ENCODE measurements around the gene BZW1. TPM values are rescaled to one million over a fixed set of nuclear protein-coding genes. Genes with fewer than 3 reads are reported as not detected.

BZW1 gene
- total and polyA plus RNA-seq, 4 donors: 63.0 to 189 (median 161) TPM

DNA sequence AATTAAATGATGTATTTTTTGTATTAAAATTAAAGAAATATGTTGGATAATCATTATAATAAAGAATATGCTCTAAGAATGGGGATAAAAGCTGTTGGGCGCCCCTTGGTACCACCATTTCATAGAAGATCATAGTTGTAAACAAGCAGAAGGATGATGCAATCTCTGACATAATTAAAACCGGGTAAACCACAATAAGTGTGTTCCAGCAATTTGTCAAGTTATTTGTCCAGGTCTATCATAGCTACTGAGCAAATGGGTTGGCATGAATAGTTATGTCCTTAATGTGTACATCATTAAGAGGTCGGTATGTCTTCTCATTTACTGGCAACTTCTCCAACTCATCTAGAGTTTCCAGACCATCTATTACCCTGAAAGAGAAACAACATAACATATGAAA lies 59.4 kb downstream of the BZW1 start (continued):
- TF ChIP-seq, protein P1, sequence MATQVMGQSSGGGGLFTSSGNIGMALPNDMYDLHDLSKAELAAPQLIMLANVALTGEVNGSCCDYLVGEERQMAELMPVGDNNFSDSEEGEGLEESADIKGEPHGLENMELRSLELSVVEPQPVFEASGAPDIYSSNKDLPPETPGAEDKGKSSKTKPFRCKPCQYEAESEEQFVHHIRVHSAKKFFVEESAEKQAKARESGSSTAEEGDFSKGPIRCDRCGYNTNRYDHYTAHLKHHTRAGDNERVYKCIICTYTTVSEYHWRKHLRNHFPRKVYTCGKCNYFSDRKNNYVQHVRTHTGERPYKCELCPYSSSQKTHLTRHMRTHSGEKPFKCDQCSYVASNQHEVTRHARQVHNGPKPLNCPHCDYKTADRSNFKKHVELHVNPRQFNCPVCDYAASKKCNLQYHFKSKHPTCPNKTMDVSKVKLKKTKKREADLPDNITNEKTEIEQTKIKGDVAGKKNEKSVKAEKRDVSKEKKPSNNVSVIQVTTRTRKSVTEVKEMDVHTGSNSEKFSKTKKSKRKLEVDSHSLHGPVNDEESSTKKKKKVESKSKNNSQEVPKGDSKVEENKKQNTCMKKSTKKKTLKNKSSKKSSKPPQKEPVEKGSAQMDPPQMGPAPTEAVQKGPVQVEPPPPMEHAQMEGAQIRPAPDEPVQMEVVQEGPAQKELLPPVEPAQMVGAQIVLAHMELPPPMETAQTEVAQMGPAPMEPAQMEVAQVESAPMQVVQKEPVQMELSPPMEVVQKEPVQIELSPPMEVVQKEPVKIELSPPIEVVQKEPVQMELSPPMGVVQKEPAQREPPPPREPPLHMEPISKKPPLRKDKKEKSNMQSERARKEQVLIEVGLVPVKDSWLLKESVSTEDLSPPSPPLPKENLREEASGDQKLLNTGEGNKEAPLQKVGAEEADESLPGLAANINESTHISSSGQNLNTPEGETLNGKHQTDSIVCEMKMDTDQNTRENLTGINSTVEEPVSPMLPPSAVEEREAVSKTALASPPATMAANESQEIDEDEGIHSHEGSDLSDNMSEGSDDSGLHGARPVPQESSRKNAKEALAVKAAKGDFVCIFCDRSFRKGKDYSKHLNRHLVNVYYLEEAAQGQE (IDR thresholded peaks at IDR 0.05): no peak
- TF ChIP-seq RAD21 (IDR thresholded peaks at IDR 0.05): no peak
- TF ChIP-seq GABPA (IDR thresholded peaks at IDR 0.05 in 1 of 2, conservative IDR thresholded peaks at IDR 0.05 in 1 of 2): no peak
- no peak for TF ChIP-seq YY1 (IDR thresholded peaks at IDR 0.05)
- TF ChIP-seq HNF4A (conservative IDR thresholded peaks at IDR 0.05): no peak

DNA sequence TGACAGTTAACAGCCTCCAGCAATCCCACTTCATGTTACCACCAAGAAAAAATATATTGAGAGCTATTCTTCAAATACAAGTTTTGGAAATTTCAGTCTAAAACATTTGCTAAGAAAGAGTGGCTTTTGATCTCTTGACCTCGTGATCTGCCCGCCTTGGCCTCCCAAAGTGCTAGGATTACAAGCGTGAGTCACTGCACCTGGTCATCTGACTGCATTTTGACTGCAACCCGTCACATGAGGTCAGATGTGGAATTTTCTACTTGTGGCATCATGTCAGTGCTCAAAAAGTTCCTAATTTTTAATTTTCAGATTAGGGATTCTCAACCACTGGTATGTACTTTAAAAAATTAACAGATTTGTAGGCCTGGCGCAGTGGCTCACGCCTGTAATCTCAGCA lies 61.9 kb downstream of the BZW1 start:
- H3K27ac ChIP-seq (ENCODE audit: low read depth in 1 of 2, low read length in 2 of 2): no peak overlapping the region
- no peak overlapping the region for H3K4me3 ChIP-seq (ENCODE audit: low read depth in 1 of 3, low read length in 3 of 3)
- H3K9me3 ChIP-seq (ENCODE audit: control insufficient read depth in 4 of 4, low read length in 3 of 4): no peaks in the 10 kb centered on the region
- no peak for TF ChIP-seq HNF4G (IDR thresholded peaks at IDR 0.05)
- TF ChIP-seq, protein P2, sequence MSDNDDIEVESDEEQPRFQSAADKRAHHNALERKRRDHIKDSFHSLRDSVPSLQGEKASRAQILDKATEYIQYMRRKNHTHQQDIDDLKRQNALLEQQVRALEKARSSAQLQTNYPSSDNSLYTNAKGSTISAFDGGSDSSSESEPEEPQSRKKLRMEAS (IDR thresholded peaks at IDR 0.05): no peak
- TF ChIP-seq, protein P3, sequence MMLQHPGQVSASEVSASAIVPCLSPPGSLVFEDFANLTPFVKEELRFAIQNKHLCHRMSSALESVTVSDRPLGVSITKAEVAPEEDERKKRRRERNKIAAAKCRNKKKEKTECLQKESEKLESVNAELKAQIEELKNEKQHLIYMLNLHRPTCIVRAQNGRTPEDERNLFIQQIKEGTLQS (IDR thresholded peaks at IDR 0.05): no peak
- TF ChIP-seq TAF1 (conservative IDR thresholded peaks at IDR 0.05): no peak
- TF ChIP-seq FOXA2 (IDR thresholded peaks at IDR 0.05): no peak
- TF ChIP-seq GABPA (IDR thresholded peaks at IDR 0.05 in 1 of 2, conservative IDR thresholded peaks at IDR 0.05 in 1 of 2): no peak
- TF ChIP-seq EGR1 (IDR thresholded peaks at IDR 0.05; ENCODE audit: low read depth in 2 of 2): no peak
- TF ChIP-seq SP1 (IDR thresholded peaks at IDR 0.05): no peak
- no peak for TF ChIP-seq FOXA1 (IDR thresholded peaks at IDR 0.05)
- TF ChIP-seq HNF4A (conservative IDR thresholded peaks at IDR 0.05): no peak
- TF ChIP-seq, protein P1 (IDR thresholded peaks at IDR 0.05): no peak
- no peak for TF ChIP-seq YY1 (IDR thresholded peaks at IDR 0.05)
- DNase-seq (ENCODE audit: low spot score): no peak
- 98% methylated on average over 6 of the region's 6 CpGs for WGBS
- peaks cover 2 to 32% (median 14%) of the 10 kb centered on the region in 4 donors for H3K36me3 ChIP-seq (ENCODE audit: control insufficient read depth in 4 of 4, insufficient read depth in 3 of 4, low read depth in 1 of 4, low read length in 3 of 4)
- H3K4me1 ChIP-seq (ENCODE audit: control insufficient read depth in 4 of 4, insufficient read depth in 4 of 4, low read length in 3 of 4): no peaks in the 10 kb centered on the region
- no peaks in the 10 kb centered on the region for H3K27me3 ChIP-seq (ENCODE audit: control insufficient read depth in 4 of 4, insufficient read depth in 4 of 4, low read length in 3 of 4)
- H3K9ac ChIP-seq (ENCODE audit: low read depth in 1 of 2, low read length in 2 of 2): no peak overlapping the region

Small RNAs within 50 kb of the gene (small RNA-seq; reads per million reads assigned to genes)
- gene RF00019: not detected
- gene RNA5SP115: not detected
- 0.20 reads per million for gene RNU1-133P
- gene RNU6-31P: 0.07 reads per million

Other genes with a start within 250 kb of the BZW1 start
- 1,000 to 10,000 TPM in 1 of 2 donors, 1 to 10 TPM in 1; 9.9 to 1,131 TPM for gene AOX1, start 225.9 kb upstream of the BZW1 start, total RNA-seq
- 100 to 1,000 TPM; 245 to 727 TPM for gene AOX1, start 225.9 kb upstream of the BZW1 start, polyA plus RNA-seq
- 10 to 100 TPM; 69.9 to 86.3 TPM for gene CLK1, start 52.7 kb downstream of the BZW1 start, total RNA-seq
- 10 to 100 TPM; 21.2 to 53.7 TPM for gene CLK1, start 52.7 kb downstream of the BZW1 start, polyA plus RNA-seq
- gene PPIL3, start 77.2 kb downstream of the BZW1 start, total RNA-seq: 10 to 100 TPM; 30.7 to 35.4 TPM
- 1 to 10 TPM; 8.6 to 9.1 TPM for gene PPIL3, start 77.2 kb downstream of the BZW1 start, polyA plus RNA-seq
- gene NIF3L1, start 77.5 kb downstream of the BZW1 start, total RNA-seq: 10 to 100 TPM; 19.0 to 20.7 TPM
- gene NIF3L1, start 77.5 kb downstream of the BZW1 start, polyA plus RNA-seq: 10 to 100 TPM; 13.2 to 14.0 TPM
- gene ORC2, start 151.8 kb downstream of the BZW1 start, total RNA-seq: 10 to 100 TPM; 12.5 to 13.2 TPM
- 10 to 100 TPM in 1 of 2 donors, 1 to 10 TPM in 1; 2.0 to 10.7 TPM for gene ORC2, start 151.8 kb downstream of the BZW1 start, polyA plus RNA-seq

All from liver (tissue), 10 donors.